ENCODE data around the gene CLPX. TPM values are rescaled to one million over a fixed set of nuclear protein-coding genes. Genes with fewer than 3 reads are reported as not detected.
A peak's percentile ranks its signal among the peaks of the same experiment; 100 is the strongest.

Gene CLPX
- total and polyA plus RNA-seq, 7 donors = 24.4 to 87.2 (median 53.7) TPM

- H3K4me1 ChIP-seq = no peaks in the 10 kb centered on the region
- H3K27ac ChIP-seq = no peak overlapping the region
- H3K4me3 ChIP-seq = no peak overlapping the region
- ATAC-seq (no peak), DNase-seq (no peak)
- H3K27me3 ChIP-seq (ENCODE audit: insufficient read depth in 3 of 3, low read length in 2 of 3) = no peaks in the 10 kb centered on the region
- WGBS, 3 donors = 82 to 83% (median 83%) methylated on average over 10 of the region's 10 CpGs
- TF ChIP-seq, protein P1, sequence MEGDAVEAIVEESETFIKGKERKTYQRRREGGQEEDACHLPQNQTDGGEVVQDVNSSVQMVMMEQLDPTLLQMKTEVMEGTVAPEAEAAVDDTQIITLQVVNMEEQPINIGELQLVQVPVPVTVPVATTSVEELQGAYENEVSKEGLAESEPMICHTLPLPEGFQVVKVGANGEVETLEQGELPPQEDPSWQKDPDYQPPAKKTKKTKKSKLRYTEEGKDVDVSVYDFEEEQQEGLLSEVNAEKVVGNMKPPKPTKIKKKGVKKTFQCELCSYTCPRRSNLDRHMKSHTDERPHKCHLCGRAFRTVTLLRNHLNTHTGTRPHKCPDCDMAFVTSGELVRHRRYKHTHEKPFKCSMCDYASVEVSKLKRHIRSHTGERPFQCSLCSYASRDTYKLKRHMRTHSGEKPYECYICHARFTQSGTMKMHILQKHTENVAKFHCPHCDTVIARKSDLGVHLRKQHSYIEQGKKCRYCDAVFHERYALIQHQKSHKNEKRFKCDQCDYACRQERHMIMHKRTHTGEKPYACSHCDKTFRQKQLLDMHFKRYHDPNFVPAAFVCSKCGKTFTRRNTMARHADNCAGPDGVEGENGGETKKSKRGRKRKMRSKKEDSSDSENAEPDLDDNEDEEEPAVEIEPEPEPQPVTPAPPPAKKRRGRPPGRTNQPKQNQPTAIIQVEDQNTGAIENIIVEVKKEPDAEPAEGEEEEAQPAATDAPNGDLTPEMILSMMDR (IDR thresholded peaks at IDR 0.05) = no peak
- no peaks in the 10 kb centered on the region for H3K36me3 ChIP-seq (ENCODE audit: insufficient read depth in 1 of 2, low read depth in 1 of 2)
- intact Hi-C loops (cut with DNase I) = no loop called here
- no peaks in the 10 kb centered on the region for H3K9me3 ChIP-seq
Measured at GRCh38 chr15:65217526-65218482, 32.7 kb upstream of the CLPX start.

GRCh38 chr15:65215496-65215895, 30.4 kb upstream of the CLPX start:
- H3K27ac ChIP-seq = no peak overlapping the region
- TF ChIP-seq, protein P1 (IDR thresholded peaks at IDR 0.05) = no peak
- intact Hi-C loops (cut with DNase I) = no loop called here
- no peak overlapping the region for H3K4me3 ChIP-seq
- peaks cover 18% of the 10 kb centered on the region for H3K4me1 ChIP-seq
- H3K27me3 ChIP-seq (ENCODE audit: insufficient read depth in 3 of 3, low read length in 2 of 3) = no peaks in the 10 kb centered on the region
- no peaks in the 10 kb centered on the region for H3K9me3 ChIP-seq
- no peaks in the 10 kb centered on the region for H3K36me3 ChIP-seq (ENCODE audit: insufficient read depth in 1 of 2, low read depth in 1 of 2)
- ATAC-seq (no peak), DNase-seq (no peak)

DNA sequence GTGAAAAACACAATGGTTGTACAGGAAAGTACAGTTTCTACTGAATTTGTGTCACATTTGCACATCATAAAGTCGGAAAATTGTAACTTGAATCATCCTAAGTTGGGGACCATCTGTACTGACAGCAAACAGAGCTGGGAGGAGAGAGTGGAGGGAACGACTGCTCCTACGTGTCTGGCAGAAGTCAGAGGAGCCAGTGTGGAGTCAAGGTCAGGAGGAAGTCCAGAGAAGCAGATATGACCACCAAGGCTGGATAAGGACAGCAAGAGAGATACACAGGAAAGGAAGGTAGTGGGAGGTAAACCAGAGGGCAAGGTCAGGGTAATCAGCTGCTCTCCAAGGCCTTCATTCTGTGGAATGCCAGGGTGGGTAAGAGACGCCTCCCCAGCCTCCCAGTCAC, 28.9 kb upstream of the CLPX start:
- intact Hi-C loops (cut with DNase I) = no loop called here
- no peak for DNase-seq
- ATAC-seq = no peak
- Histone ChIP-seq H3K27me3 (ENCODE audit: insufficient read depth in 3 of 3, low read length in 2 of 3) (no peaks in the 10 kb centered on the region), H3K36me3 (ENCODE audit: insufficient read depth in 1 of 2, low read depth in 1 of 2) (no peaks in the 10 kb centered on the region), H3K9me3 (no peaks in the 10 kb centered on the region), H3K4me1 (peaks cover 18% of the 10 kb centered on the region), H3K27ac (no peak overlapping the region), H3K4me3 (no peak overlapping the region)
- TF ChIP-seq, protein P1 (IDR thresholded peaks at IDR 0.05) = no peak
- WGBS, 3 donors = 80 to 89% (median 85%) methylated on average over 4 of the region's 4 CpGs

GRCh38 chr15:65213241-65213640, 28.1 kb upstream of the CLPX start:
- peak in 1 of 4 donors; percentile 49 for ATAC-seq
- intact Hi-C loops (cut with DNase I) = no loop called here
- no peaks in the 10 kb centered on the region for H3K27me3 ChIP-seq (ENCODE audit: insufficient read depth in 3 of 3, low read length in 2 of 3)
- no peak overlapping the region for H3K4me3 ChIP-seq
- H3K36me3 ChIP-seq (ENCODE audit: insufficient read depth in 1 of 2, low read depth in 1 of 2) = no peaks in the 10 kb centered on the region
- WGBS, 3 donors = 28 to 77% (median 42%) methylated on average over 2 of the region's 2 CpGs
- TF ChIP-seq, protein P1 (IDR thresholded peaks at IDR 0.05) = no peak
- no peak overlapping the region for H3K27ac ChIP-seq
- no peaks in the 10 kb centered on the region for H3K9me3 ChIP-seq
- H3K4me1 ChIP-seq = peaks cover 18% of the 10 kb centered on the region
- DNase-seq = peak in 1 of 2 donors; percentile 46
